ENCODE results near the gene IL3. TPM values are rescaled to one million over a fixed set of nuclear protein-coding genes. Genes with fewer than 3 reads are reported as not detected.

The IL3 gene
- total and polyA plus RNA-seq, 2 donors (not counting 1 experiment from before 2014, with no cell fraction given) = not detected

GRCh38 chr5:132011622-132012343 is 48.7 kb upstream of the IL3 start, which contains the start of gene ACSL6:
Gene ACSL6 (minus strand): TSS chr5:132011658. CDS start chr5:132011553, 105 bp downstream.
- CTCF ChIA-PET = interaction anchor here (1.0 to 7.6 kb wide), 2 partner anchors 52 to 421 kb away, joined by 3 to 405 read pairs; no protein-coding TSS in a partner anchor
- H3K27me3 Mint-ChIP-seq = peaks cover 64% of the 10 kb centered on the region

More at GRCh38 chr5:132011622-132012343, 48.7 kb upstream of the IL3 start, which contains the start of gene ACSL6:
- Mint-ChIP-seq H3K27ac (no peak within 1 kb of the TSS), H3K4me3 (peak within 1 kb of the TSS; percentile 83), H3K9me3 (ENCODE audit: insufficient read depth) (no peaks in the 10 kb centered on the region), H3K4me1 (peaks cover 14% of the 10 kb centered on the region)
- Histone ChIP-seq H3K36me3 (replicated peaks in 1 of 2; ENCODE audit: control extremely low read depth in 1 of 2, control insufficient read depth in 1 of 2, extremely low read depth in 1 of 2, insufficient read depth in 2 of 2, low read length in 1 of 2) (no peaks in the 10 kb centered on the region), H3K4me2 (replicated peaks; ENCODE audit: low read depth, low read length, poor library complexity, severe bottlenecking) (peak within 1 kb of the TSS; percentile 96), H3K4me1 (ENCODE audit: control insufficient read depth in 2 of 2, insufficient read depth in 2 of 2, low read length in 2 of 2) (peaks cover 12% of the 10 kb centered on the region in 2 donors), H3K27me3 (replicated peaks in 1 of 4; ENCODE audit: control extremely low read depth in 1 of 4, control insufficient read depth in 3 of 4, insufficient read depth in 4 of 4, low read length in 3 of 4) (peaks cover 0 to 52% (median 18%) of the 10 kb centered on the region in 4 experiments), H3K79me2 (ENCODE audit: control insufficient read depth, insufficient read depth, low read length) (no peaks in the 10 kb centered on the region), H3K4me3 (ENCODE audit: control extremely low read depth in 1 of 5, extremely low read depth in 1 of 5, insufficient read depth in 1 of 5, low read depth in 2 of 5, low read length in 4 of 5) (peak within 1 kb of the TSS in 4 of 5 experiments; percentile 27 to 63 (median 54)), H2AFZ (ENCODE audit: insufficient read depth, low read depth, low read length, poor library complexity, severe bottlenecking) (peak within 1 kb of the TSS; percentile 60), H3K9ac (ENCODE audit: low read length) (peak within 1 kb of the TSS; percentile 65), H3K9me3 (ENCODE audit: control extremely low read depth in 1 of 3, control insufficient read depth in 2 of 3, insufficient read depth in 1 of 3, low read length in 2 of 3) (peaks cover 0 to 9% (median 0%) of the 10 kb centered on the region in 3 donors), H3K27ac (ENCODE audit: low read length in 2 of 2) (no peak within 1 kb of the TSS), H4K20me1 (ENCODE audit: control insufficient read depth, insufficient read depth, low read length, poor library complexity, severe bottlenecking) (no peaks in the 10 kb centered on the region)
- ATAC-seq (ENCODE audit: low read depth) (peak; percentile 72), DNase-seq (peak; percentile 57)
- intact Hi-C loops (cut with micrococcal nuclease) = no loop called here
- 5% methylated on average over 61 of the region's 63 CpGs for WGBS (ENCODE audit: insufficient coverage)
- TF ChIP-seq EZH2 (IDR thresholded peaks at IDR 0.05; ENCODE audit: borderline replicate concordance, insufficient read depth, low read depth, low read length, poor library complexity, severe bottlenecking) (peak; percentile 36), CTCF (IDR thresholded peaks at IDR 0.05) (no peak)
- POLR2A ChIA-PET = no interaction called here

Measured in B cell (primary cell).